Measurements from ENCODE around the gene BCAS3.

GRCh38 chr17:61368832-61369450 lies 691.3 kb downstream of the BCAS3 start:
- TF ChIP-seq CTCF (conservative IDR thresholded peaks at IDR 0.05; ENCODE audit: low read length) (no peak), EZH2phosphoT487 (IDR thresholded peaks at IDR 0.05; ENCODE audit: borderline replicate concordance, low read depth, low read length) (no peak)
